Heart left ventricle (tissue), 16 donors: ENCODE measurements around the gene SHC3. TPM values are rescaled to one million over a fixed set of nuclear protein-coding genes. Genes with fewer than 3 reads are reported as not detected.

ENCODE experiments used
- ATAC-seq, 4 donors: fragments of 200-7000 bp; cut with Tn5 transposase; one replicate each; pipeline ENCODE4 v1.9.1; 2020 to 2022; ENCODE audit warnings: moderate library complexity in 4 of 4, mild to moderate bottlenecking in 3 of 4, moderate number of reproducible peaks in 1 of 4
- DNase-seq, 5 donors: peaks; one replicate each; pipeline ENCODE4 v3.0.0-alpha.2; 2020
- H3K27ac ChIP-seq, 12 donors: fragments of 200-600 bp; sonication (generic) in 4 of 12; one replicate each; pipeline versions ENCODE4 v1.5.0 to v1.8.0; 2016 to 2022; ENCODE audit warnings: mild to moderate bottlenecking in 2 of 12
- H3K27me3 ChIP-seq, 9 donors: fragments of 200-600 bp; sonication (generic) in 2 of 9; one replicate each; pipeline versions ENCODE4 v1.5.1 to v1.8.0; 2016 to 2022; ENCODE audit warnings: mild to moderate bottlenecking in 3 of 9
- H3K36me3 ChIP-seq, 9 donors: fragments of 200-600 bp; sonication (generic) in 2 of 9; one replicate each; pipeline versions ENCODE4 v1.5.0 to v1.8.0; 2018 to 2022; ENCODE audit warnings: mild to moderate bottlenecking in 2 of 9
- H3K4me1 ChIP-seq, 12 donors: fragments of 200-600 bp; sonication (generic) in 4 of 12; one replicate each; pipeline versions ENCODE4 v1.5.0 to v1.8.0; 2016 to 2022; ENCODE audit warnings: mild to moderate bottlenecking in 3 of 12
- H3K4me3 ChIP-seq, 12 donors: fragments of 200-600 bp; sonication (generic) in 4 of 12; one replicate each; pipeline versions ENCODE4 v1.5.0 to v1.8.0; 2017 to 2022; ENCODE audit warnings: mild to moderate bottlenecking in 9 of 12, moderate library complexity in 4 of 12
- H3K9me3 ChIP-seq, 12 donors: fragments of 200-600 bp; sonication (generic) in 4 of 12; one replicate each; pipeline versions ENCODE4 v1.5.0 to v1.8.0; 2016 to 2022; ENCODE audit warnings: mild to moderate bottlenecking in 1 of 12
- POLR2A ChIP-seq, 2 donors: fragments of 450-650 bp; IDR thresholded peaks; one replicate each; pipeline ENCODE4 v1.6.1; 2017; ENCODE audit warnings: antibody characterized with exemption in 2 of 2, mild to moderate bottlenecking in 2 of 2, moderate library complexity in 2 of 2
- WGBS, 4 donors: extraction: QIAGEN DNeasy Blood & Tissue Kit in 2 of 4; methylation state at CpG; one replicate each; pipeline versions ENCODE4 v1.1.5 to v1.1.7; 2013 to 2018; 5-methylcytosine and 5-hydroxymethylcytosine counted together
- intact Hi-C, 10 donors: fragments of 100-400 bp; cut with DNase I; formaldehyde crosslinking; loops; one replicate each; pipeline versions ENCODE4 v1.11.1 to v1.14.2; 2022
- polyA plus RNA-seq, 2 donors: library from polyadenylated mRNA; stranded (reverse); fragments of 200-250 nt; gene quantifications; one replicate each; pipeline ENCODE4 v1.2.3, GENCODE V29; 2013
- total RNA-seq, 9 donors: library from RNA; depleted of rRNA in 2 of 9; stranded (reverse); fragments of >200 nt in 2 of 9; fragmentation: NEBNext Ultra II Directional in 3 of 9; extraction: Animal tissue kit (Norgen Biotek cat#: 25700) in 3 of 9; gene quantifications; one replicate each; pipeline versions ENCODE4 v1.1.0 to v1.2.4, GENCODE V29; 2016 to 2023
- TF ChIP-seq, protein P1 (sequence below), 12 donors: fragments of 200-600 bp; sonication (generic) in 4 of 12; IDR thresholded peaks; one replicate each; pipeline versions ENCODE4 v1.5.0 to v1.8.0; 2018 to 2022; ENCODE audit warnings: antibody characterized with exemption in 12 of 12, mild to moderate bottlenecking in 5 of 12
- donor health status: ischemic (EF 13 %, LVEDD 7.1; RV severe dilation, severe dysfunction).
- donor health status: healthy with polysubstance abuse.
- donor health status: DM: no; HTN: yes; CAD: no.
- donor health status: DM: no; HTN: no; CAD: no.
- donor health status: ischemic (EF 25% LVEDD 6.9; RV normal size, moderate dysfunction).
- donor health status: ischemic (EF 25% LVEDD 5.7; RV mildly dilated, moderate dysfunction).
- donor health status: healthy.
- donor health status: DM: yes; HTN: yes; CAD: no.
- donor health status: ischemic (EF 35%, LVEDD 5.7; RV mildly dilated, moderate dysfunction).
- donor health status: nonischemic (EF 11% LVEDD 7.7; RV severe dilation, severe dysfunction).
- donor health status: DM: yes; HTN: yes; CAD: no.
- donor health status: PGD.
- donor health status: ischemic (EF 29% LVEDD 5.4; RV normal size, mild dysfunction).
- donor health status: nonischemic (EF 23%, LVEDD 6.1; RV moderate dilation, normal function).

Gene SHC3
- total and polyA plus RNA-seq, 11 donors, result 0.20 to 4.3 (median 0.52) TPM

DNA sequence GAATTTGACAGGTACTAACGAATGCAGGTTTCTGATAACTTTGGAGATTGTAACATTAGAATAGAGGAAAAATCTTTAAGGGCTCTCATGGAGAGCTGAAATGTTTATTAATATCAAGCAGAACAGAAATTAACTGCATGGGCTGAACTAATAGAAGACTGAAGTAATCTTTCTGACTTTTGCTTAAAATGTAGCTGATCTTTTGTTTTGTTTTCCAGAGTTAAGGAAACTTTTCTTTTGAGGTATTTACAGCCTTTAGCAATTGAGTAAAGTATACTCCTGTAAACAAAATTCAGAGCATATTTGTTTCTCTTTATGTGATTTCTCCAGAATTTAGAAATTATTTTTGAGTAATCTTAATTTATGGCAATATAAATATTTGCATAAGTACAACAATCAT lies 43.9 kb downstream of the SHC3 start:
- Histone ChIP-seq H3K36me3 (no peaks in the 10 kb centered on the region), H3K4me1 (no peaks in the 10 kb centered on the region), H3K4me3 (no peak overlapping the region), H3K27ac (no peak overlapping the region), H3K27me3 (no peaks in the 10 kb centered on the region), H3K9me3 (peaks cover 0 to 12% (median 1%) of the 10 kb centered on the region in 12 donors)
- 77 to 95% (median 83%) methylated on average over 1 of the region's 1 CpG for WGBS, 4 donors
- TF ChIP-seq POLR2A (IDR thresholded peaks at IDR 0.05), result no peak
- TF ChIP-seq, protein P1, sequence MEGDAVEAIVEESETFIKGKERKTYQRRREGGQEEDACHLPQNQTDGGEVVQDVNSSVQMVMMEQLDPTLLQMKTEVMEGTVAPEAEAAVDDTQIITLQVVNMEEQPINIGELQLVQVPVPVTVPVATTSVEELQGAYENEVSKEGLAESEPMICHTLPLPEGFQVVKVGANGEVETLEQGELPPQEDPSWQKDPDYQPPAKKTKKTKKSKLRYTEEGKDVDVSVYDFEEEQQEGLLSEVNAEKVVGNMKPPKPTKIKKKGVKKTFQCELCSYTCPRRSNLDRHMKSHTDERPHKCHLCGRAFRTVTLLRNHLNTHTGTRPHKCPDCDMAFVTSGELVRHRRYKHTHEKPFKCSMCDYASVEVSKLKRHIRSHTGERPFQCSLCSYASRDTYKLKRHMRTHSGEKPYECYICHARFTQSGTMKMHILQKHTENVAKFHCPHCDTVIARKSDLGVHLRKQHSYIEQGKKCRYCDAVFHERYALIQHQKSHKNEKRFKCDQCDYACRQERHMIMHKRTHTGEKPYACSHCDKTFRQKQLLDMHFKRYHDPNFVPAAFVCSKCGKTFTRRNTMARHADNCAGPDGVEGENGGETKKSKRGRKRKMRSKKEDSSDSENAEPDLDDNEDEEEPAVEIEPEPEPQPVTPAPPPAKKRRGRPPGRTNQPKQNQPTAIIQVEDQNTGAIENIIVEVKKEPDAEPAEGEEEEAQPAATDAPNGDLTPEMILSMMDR (IDR thresholded peaks at IDR 0.05), result no peak
- intact Hi-C loops, result no loop called here
- ATAC-seq (no peak), DNase-seq (no peak)

DNA sequence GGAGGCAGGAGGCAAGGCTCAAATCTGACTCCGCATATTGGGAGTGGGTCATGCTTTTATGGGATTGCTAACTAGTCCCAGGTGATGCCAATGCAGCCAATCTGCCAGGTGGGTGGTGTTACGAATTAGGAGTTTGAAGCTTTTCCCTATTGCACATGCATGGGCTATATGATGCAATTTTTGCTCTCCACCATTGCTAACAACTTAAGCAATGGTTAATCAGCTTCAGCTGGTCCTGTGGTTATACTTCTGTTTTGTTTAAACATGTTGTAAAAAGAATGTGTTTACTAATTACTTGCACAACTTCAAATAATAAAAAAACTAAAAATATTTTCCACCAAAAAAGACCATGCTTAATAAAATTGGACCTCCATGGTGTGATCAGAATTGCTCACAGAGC lies 55.7 kb downstream of the SHC3 start:
- DNase-seq, result no peak
- no peak overlapping the region for H3K4me3 ChIP-seq
- no peaks in the 10 kb centered on the region for H3K4me1 ChIP-seq
- no peaks in the 10 kb centered on the region for H3K27me3 ChIP-seq
- WGBS, 4 donors, result 79 to 89% (median 88%) methylated on average over 2 of the region's 2 CpGs
- intact Hi-C loops, result no loop called here
- no peak for TF ChIP-seq POLR2A (IDR thresholded peaks at IDR 0.05)
- TF ChIP-seq, protein P1 (IDR thresholded peaks at IDR 0.05), result no peak
- no peaks in the 10 kb centered on the region for H3K36me3 ChIP-seq
- peaks cover 0 to 14% (median 0%) of the 10 kb centered on the region in 12 donors for H3K9me3 ChIP-seq
- ATAC-seq, result no peak
- H3K27ac ChIP-seq, result no peak overlapping the region

DNA sequence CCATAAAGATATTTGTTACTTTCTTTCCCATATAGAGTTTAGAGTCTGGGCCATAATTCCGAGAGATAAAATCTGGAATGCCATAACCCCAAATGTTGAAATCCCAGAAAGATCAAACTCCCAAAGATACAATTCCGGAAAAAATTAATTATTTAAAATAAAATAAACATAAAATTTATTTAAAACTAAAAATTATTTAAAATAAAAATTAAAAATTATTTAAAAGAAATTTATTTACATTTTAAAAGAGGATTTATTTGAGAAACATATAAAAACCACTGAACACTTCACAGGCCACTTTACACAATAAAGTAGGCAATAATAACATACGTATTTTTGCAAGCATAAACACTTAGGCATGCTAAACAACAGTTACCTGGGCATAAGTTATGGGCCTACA lies 57.9 kb downstream of the SHC3 start:
- Histone ChIP-seq H3K9me3 (peaks cover 0 to 14% (median 0%) of the 10 kb centered on the region in 12 donors), H3K36me3 (no peaks in the 10 kb centered on the region), H3K27ac (no peak overlapping the region), H3K4me3 (no peak overlapping the region), H3K27me3 (no peaks in the 10 kb centered on the region), H3K4me1 (no peaks in the 10 kb centered on the region)
- TF ChIP-seq POLR2A (IDR thresholded peaks at IDR 0.05), result no peak
- TF ChIP-seq, protein P1 (IDR thresholded peaks at IDR 0.05), result no peak
- intact Hi-C loops, result no loop called here
- WGBS, 4 donors, result 92 to 94% (median 93%) methylated on average over 3 of the region's 3 CpGs
- DNase-seq, result no peak
- no peak for ATAC-seq

DNA sequence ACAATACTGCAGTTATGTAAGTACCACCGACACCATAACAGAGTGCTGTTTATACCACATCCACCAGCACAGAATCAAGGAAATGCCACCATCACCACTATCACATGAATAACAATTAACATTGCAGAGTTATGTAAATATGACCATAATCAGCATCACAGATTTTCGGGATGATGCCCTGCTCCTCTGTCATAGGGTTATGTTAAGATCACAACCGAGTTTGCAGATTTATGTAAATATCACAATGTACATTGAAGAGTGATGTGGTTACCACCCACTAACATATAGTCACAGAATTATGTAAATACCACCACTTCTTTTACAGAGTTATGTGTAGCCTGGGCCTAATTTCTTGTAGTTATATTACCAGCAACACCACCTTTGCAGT lies 61.8 kb downstream of the SHC3 start:
- DNase-seq (no peak), ATAC-seq (no peak)
- Histone ChIP-seq H3K27me3 (no peaks in the 10 kb centered on the region), H3K36me3 (no peaks in the 10 kb centered on the region), H3K4me3 (no peak overlapping the region), H3K9me3 (peaks cover 0 to 14% (median 0%) of the 10 kb centered on the region in 12 donors), H3K4me1 (no peaks in the 10 kb centered on the region), H3K27ac (no peak overlapping the region)
- intact Hi-C loops, result no loop called here
- no peak for TF ChIP-seq POLR2A (IDR thresholded peaks at IDR 0.05)
- TF ChIP-seq, protein P1 (IDR thresholded peaks at IDR 0.05), result no peak
- 82 to 88% (median 87%) methylated on average over 3 of the region's 3 CpGs for WGBS, 4 donors
